RWPE1 (cell line): ENCODE results near the gene TMEM247.

Experiments
- CTCF ChIA-PET: fragments of 350-600 bp; sonication (Branson Sonifier 250); formaldehyde crosslinking; extraction: SDS; loops from one replicate; lab custom pipeline; 2021; lab: Yijun Ruan, JAX
- POLR2A ChIA-PET: fragments of 400-600 bp; formaldehyde crosslinking; extraction: SDS; loops from one replicate; lab custom pipeline; 2020; ENCODE audit warnings: antibody characterized with exemption; ENCODE audit not compliant: low non-redundant PET; lab: Yijun Ruan, JAX
- DNase-seq: peaks from one replicate; pipeline ENCODE4 v3.0.0; 2012; ENCODE audit warnings: low spot score
- H3K27ac ChIP-seq: fragments of 450-650 bp; 2 replicates; pipeline ENCODE4 v1.5.1; 2017
- CTCF ChIP-seq: fragments of 450-650 bp; conservative IDR thresholded peaks from 2 replicates; pipeline ENCODE4 v1.5.1; 2017; ENCODE audit warnings: low read depth, mild to moderate bottlenecking

Gene TMEM247

DNA sequence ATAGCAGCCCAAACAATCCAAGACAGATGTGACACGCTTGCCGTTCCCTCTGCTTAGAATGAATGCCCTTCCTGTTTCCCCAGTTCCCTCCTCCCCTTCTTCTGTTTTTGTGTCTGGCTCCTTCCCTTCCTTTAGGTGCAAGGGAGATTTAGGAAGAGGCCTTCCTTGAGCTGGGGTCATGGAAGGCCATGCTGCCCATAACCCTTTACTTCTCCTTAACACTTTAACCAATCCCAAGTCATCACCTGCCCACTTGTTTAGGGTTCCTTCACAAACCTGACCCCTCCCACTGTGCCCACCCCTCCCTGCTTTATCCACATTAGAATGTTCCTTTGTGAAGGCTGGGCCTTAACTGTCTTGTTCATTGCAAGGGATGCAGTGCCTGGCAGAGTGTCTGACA is 24.9 kb downstream of the TMEM247 start:
- CTCF ChIA-PET, result no interaction called here

DNA sequence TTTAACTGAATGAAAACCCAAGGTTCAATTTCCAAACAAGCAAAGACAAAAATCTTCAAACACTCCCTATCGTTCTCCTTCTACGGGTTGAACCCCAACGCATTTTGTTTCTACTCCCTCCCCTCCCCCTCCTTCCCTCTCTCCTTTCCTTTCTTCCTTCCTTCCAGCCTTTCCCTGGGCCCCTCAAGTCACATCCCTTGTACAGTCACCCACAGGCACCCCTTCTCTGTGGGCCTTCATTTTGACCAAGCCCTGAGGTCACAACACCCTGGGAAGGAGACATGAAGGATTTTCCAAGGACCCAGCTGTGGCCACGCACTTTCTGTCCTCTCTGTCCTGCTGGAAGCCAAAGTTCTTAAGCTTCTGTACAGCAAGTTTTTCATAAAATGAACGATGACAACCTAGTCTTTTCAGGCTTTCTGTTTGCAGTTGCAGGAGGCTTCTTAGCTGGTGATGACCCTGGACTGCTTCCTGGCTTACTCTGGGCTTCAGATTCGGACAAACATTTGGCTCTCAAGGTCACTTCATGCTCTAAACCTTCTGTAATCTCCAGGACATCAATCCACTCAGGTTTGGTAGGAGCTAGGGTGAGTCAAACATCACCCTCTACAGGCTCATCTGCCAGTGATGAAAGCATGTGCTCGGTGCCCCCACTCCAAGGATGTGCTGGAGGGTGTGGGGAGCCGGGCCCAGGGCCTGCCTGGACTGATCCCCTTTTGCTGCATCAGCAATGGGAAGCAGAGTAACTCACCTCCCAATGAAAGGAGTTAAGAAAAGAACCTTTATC is 25.5 kb downstream of the TMEM247 start:
- no peak overlapping the region for H3K27ac ChIP-seq
- CTCF ChIA-PET, result no interaction called here
- no peak for DNase-seq
- POLR2A ChIA-PET, result no interaction called here
- no peak for TF ChIP-seq CTCF

More for the DNA sequence above, 24.9 kb downstream of the TMEM247 start:
- POLR2A ChIA-PET, result no interaction called here
- no peak for TF ChIP-seq CTCF
- no peak for DNase-seq
- H3K27ac ChIP-seq, result no peak overlapping the region

GRCh38 chr2:46505472-46505783 is 26.1 kb downstream of the TMEM247 start:
- ChIA-PET CTCF (interaction anchor here (0.5 kb wide), 1 partner anchor 371 kb away, joined by 3 read pairs; no protein-coding TSS in a partner anchor), POLR2A (no interaction called here)
- DNase-seq, result no peak
- H3K27ac ChIP-seq, result no peak overlapping the region
- no peak for TF ChIP-seq CTCF

DNA sequence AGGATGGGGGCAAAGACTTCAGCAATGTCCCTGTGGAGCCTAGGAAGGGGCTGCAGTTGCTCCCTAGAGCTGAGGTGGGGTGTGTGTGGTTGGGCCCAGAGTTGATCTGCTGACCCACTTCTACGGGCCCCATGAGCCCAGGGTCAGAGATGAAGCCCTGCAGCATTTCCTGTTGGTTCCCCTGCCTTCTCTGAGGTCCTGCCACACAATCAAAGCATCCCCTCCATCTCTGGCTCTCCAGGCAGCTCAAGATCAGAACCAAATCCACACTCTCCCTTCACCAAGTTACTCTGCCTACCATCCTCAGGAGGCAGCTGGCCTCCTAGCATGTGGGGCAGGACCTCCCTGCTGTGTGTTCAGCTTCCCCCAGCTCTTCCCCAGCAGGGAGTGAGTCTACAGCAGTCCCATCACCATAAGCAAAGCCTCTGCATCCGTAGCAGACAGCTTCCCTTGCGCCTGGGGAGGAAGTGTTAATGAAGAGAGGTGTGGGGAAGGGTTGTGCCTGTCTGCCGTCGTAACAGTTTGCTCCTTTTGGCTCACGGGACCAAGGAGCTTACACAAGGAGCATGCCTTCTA is 26.9 kb downstream of the TMEM247 start:
- ChIA-PET CTCF (interaction anchor here (0.5 kb wide), 1 partner anchor 371 kb away, joined by 3 read pairs; no protein-coding TSS in a partner anchor), POLR2A (no interaction called here)
- DNase-seq, result no peak
- no peak overlapping the region for H3K27ac ChIP-seq
- TF ChIP-seq CTCF, result no peak

DNA sequence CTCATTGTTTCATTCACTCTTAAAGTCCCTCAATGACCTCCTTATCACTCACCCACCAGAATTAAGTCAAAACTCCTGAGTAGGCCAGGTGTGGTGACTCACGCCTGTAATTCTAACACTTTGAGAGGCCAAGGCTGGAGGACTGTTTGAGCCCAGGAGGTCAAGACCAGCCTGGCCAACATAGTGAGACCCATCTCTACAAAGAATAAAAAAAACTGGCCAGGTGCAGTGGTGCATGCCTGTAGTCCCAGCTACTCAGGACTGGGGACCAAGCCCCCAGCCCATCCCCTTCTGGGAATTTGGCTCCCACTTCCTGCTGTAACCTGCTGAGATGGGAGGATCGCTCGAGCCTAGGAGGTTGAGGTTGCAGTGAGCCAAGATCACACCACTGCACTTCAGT is 28.9 kb downstream of the TMEM247 start:
- CTCF ChIA-PET, result no interaction called here
- POLR2A ChIA-PET, result no interaction called here
- TF ChIP-seq CTCF, result no peak
- H3K27ac ChIP-seq, result no peak overlapping the region
- no peak for DNase-seq

DNA sequence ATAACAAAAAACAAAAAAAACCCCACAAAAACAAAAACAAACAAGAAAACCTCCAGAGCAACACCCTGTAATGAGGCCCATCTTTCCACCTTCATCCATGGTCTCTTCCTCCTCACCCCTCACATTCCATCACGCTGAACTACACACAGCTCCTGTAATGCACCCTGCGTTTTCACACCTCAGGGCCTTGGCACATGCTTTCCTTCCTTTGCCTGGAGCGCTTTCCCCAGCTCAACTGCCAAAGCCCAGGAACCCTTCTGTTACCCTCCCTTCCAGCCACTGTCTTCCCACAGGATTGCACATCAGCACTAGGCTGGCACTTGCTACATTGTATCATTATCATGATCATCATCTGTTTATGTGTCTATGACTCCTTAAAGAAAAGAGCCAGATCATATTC is 29.4 kb downstream of the TMEM247 start:
- H3K27ac ChIP-seq, result no peak overlapping the region
- no peak for TF ChIP-seq CTCF
- DNase-seq, result no peak
- ChIA-PET POLR2A (no interaction called here), CTCF (no interaction called here)
